Peyer's patch (tissue), 4 donors: ENCODE data around the gene C1QTNF6. TPM values are rescaled to one million over a fixed set of nuclear protein-coding genes. Genes with fewer than 3 reads are reported as not detected.
"Not testable (repeated sequence)": the region's sequence is repeated elsewhere in the genome, so short reads cannot be mapped to it uniquely, and the experiment has no call there.

Experiments used
- DNase-seq, 3 donors: peaks; one replicate each; pipeline ENCODE4 v3.0.0-alpha.2; 2017 to 2019
- H3K27ac ChIP-seq, 4 donors: fragments of 200-600 bp; sonication (generic); one replicate each; pipeline ENCODE4 v1.5.1; 2016 to 2019
- H3K27me3 ChIP-seq, 2 donors: fragments of 200-600 bp; sonication (generic); one replicate each; pipeline ENCODE4 v1.5.1; 2019
- H3K36me3 ChIP-seq, 3 donors: fragments of 200-600 bp; sonication (generic); one replicate each; pipeline ENCODE4 v1.5.1; 2016 to 2019
- H3K4me1 ChIP-seq, 4 donors: fragments of 200-600 bp; sonication (generic); one replicate each; pipeline ENCODE4 v1.5.1; 2016 to 2019
- H3K4me3 ChIP-seq, 4 donors: fragments of 200-600 bp; sonication (generic); 1 replicate in 3 of 4; 2 replicates in 1 of 4; pipeline ENCODE4 v1.5.1; 2016 to 2019; ENCODE audit warnings: mild to moderate bottlenecking in 1 of 4
- H3K9me3 ChIP-seq, 4 donors: fragments of 200-600 bp; sonication (generic); one replicate each; pipeline ENCODE4 v1.5.1; 2016 to 2019; ENCODE audit warnings: mild to moderate bottlenecking in 1 of 4
- CTCF ChIP-seq, 6 experiments: fragments of 450-650 bp in 4 of 6; fragments of 200-600 bp in 2 of 6; sonication (generic) in 1 of 6; IDR thresholded peaks; one replicate each; pipeline ENCODE4 v1.5.1; 2017 to 2019; ENCODE audit warnings: antibody characterized with exemption in 6 of 6, mild to moderate bottlenecking in 3 of 6, moderate library complexity in 1 of 6
- POLR2A ChIP-seq, 2 donors: fragments of 450-650 bp; IDR thresholded peaks; one replicate each; pipeline ENCODE4 v1.5.1; 2017; ENCODE audit warnings: antibody characterized with exemption in 2 of 2, mild to moderate bottlenecking in 2 of 2, moderate library complexity in 2 of 2
- total RNA-seq, 4 donors: library from RNA; depleted of rRNA; stranded (reverse); fragments of >200 nt; gene quantifications; one replicate each; pipeline ENCODE4 v1.1.0, GENCODE V29; 2016

C1QTNF6 gene
- total RNA-seq = 1 to 10 TPM; 3.9 to 9.4 (median 5.9) TPM

- TF ChIP-seq POLR2A (IDR thresholded peaks at IDR 0.05) (no peak), CTCF (IDR thresholded peaks at IDR 0.05) (no peak)
- no peaks in the 10 kb centered on the region for H3K36me3 ChIP-seq
- DNase-seq = peak in 2 of 3 donors; percentile 46 to 60
Observed at GRCh38 chr22:37187891-37188761, at the start of gene C1QTNF6. Gene C1QTNF6 (minus strand): TSS chr22:37188247. CDS start chr22:37188213, 34 bp downstream.

GRCh38 chr22:37235897-37236607 is 48.0 kb upstream of the C1QTNF6 start:
- TF ChIP-seq CTCF (IDR thresholded peaks at IDR 0.05) = no peak
- no peak for TF ChIP-seq POLR2A (IDR thresholded peaks at IDR 0.05)
- Histone ChIP-seq H3K27ac (peak overlapping the region in 2 of 4 donors; percentile 52 to 91), H3K27me3 (no peaks in the 10 kb centered on the region), H3K36me3 (no peaks in the 10 kb centered on the region), H3K9me3 (no peaks in the 10 kb centered on the region), H3K4me1 (peaks cover 0 to 63% (median 19%) of the 10 kb centered on the region in 4 donors), H3K4me3 (no peak overlapping the region)
- no peak for DNase-seq

More at GRCh38 chr22:37187891-37188761, at the start of gene C1QTNF6:
- peak within 1 kb of the TSS in 2 of 4 donors; percentile 14 to 29 for H3K4me3 ChIP-seq
- H3K4me1 ChIP-seq = peaks cover 0 to 29% (median 8%) of the 10 kb centered on the region in 4 donors
- no peaks in the 10 kb centered on the region for H3K9me3 ChIP-seq
- H3K27ac ChIP-seq = peak within 1 kb of the TSS; percentile 63 to 81 (median 71)
- H3K27me3 ChIP-seq = no peaks in the 10 kb centered on the region

DNA sequence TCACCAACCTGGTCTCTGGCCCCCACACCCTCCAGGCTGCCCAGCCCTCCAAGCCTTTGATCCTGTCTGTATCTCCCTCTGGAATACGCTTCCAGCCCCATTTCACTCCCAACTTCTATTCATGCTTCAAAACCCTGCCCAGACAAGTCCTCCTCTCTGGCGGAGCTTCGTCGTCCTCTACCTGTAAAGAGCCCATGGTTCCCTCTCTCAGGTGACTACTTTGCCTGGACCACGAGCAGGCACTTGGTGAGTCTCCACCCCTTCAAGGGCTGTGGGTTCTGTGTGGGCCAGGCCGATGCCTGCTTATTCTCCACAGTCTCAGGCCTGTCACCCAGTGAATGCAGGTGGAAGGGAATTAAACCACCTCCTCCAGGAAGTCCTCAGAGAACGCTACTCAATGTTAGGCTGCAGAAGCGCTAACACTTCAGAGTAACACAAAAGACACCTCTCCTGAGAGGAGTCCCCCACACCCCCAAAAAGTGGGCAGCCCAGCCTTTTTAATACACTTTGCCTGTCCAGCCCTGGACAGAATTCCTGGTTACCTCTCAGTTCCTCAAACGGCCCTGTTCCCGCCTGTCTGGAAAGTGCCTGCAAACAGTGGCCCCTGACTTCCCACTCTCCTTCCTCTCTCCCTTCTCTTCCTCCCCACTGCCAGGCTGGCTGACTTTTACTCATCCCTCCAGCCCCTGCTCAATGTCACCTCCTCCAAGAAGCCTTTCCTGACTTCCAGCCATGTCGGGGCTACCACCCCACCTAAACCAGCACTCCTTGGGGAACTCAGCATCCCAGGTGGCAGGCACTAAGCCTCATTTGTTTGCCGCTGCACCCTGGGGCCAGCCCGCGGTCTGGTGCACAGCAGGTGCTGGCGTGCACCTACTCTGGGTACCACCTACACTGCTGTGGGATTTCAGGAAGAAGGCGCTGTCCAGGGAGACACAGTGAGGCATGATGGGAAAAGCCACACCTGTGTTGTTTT is 47.0 kb upstream of the C1QTNF6 start:
- H3K4me1 ChIP-seq = peaks cover 0 to 61% (median 23%) of the 10 kb centered on the region in 4 donors
- peak overlapping the region in 1 of 4 donors; percentile 91 for H3K27ac ChIP-seq
- H3K4me3 ChIP-seq = no peak overlapping the region
- H3K27me3 ChIP-seq = no peaks in the 10 kb centered on the region
- peak in 2 of 3 donors; percentile 49 to 58 for DNase-seq
- H3K9me3 ChIP-seq = no peaks in the 10 kb centered on the region
- no peak for TF ChIP-seq CTCF (IDR thresholded peaks at IDR 0.05)
- TF ChIP-seq POLR2A (IDR thresholded peaks at IDR 0.05) = no peak
- H3K36me3 ChIP-seq = no peaks in the 10 kb centered on the region

GRCh38 chr22:37233751-37234631 is 45.9 kb upstream of the C1QTNF6 start:
- H3K36me3 ChIP-seq = no peaks in the 10 kb centered on the region
- TF ChIP-seq POLR2A (IDR thresholded peaks at IDR 0.05) (no peak), CTCF (IDR thresholded peaks at IDR 0.05) (no peak)
- DNase-seq = peak in 1 of 3 donors; percentile 51
- no peaks in the 10 kb centered on the region for H3K9me3 ChIP-seq
- H3K27ac ChIP-seq = peak overlapping the region in 1 of 4 donors; percentile 91
- no peak overlapping the region for H3K4me3 ChIP-seq
- no peaks in the 10 kb centered on the region for H3K27me3 ChIP-seq
- H3K4me1 ChIP-seq = peaks cover 0 to 62% (median 32%) of the 10 kb centered on the region in 4 donors

DNA sequence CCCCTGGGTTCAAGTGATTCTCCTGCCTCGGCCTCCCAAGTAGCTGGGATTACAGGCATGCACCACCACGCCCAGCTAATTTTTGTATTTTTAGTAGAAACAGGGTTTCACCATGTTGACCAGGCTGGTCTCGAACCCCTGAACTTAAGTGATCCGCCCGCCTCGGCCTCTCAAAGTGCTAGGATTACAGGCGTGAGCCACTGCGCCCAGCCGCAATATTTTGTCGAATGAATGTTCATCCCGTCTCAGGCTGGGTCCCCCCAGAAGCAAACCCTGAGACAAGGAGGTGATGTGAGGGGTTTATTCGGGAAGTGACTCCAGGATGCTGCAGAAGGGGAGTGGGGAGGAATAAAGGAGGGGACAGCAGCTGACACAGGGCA is 45.3 kb upstream of the C1QTNF6 start:
- peaks cover 0 to 67% (median 38%) of the 10 kb centered on the region in 4 donors for H3K4me1 ChIP-seq
- not testable (repeated sequence) for H3K27me3 ChIP-seq
- peak in 1 of 3 donors; percentile 37 for DNase-seq

More for the DNA sequence above, 45.3 kb upstream of the C1QTNF6 start:
- H3K27ac ChIP-seq = peak overlapping the region in 1 of 4 donors; percentile 91
- not testable (repeated sequence) for H3K9me3 ChIP-seq, H3K36me3 ChIP-seq, H3K4me3 ChIP-seq
